ENCODE measurements around the gene LRRC2.
A peak's percentile ranks its signal among the peaks of the same experiment; 100 is the strongest.
"Not testable (repeated sequence)": the region's sequence is repeated elsewhere in the genome, so short reads cannot be mapped to it uniquely, and the experiment has no call there.

LRRC2 gene

GRCh38 chr3:46580675-46581074, 14.6 kb upstream of the LRRC2 start:
- DNase-seq: no peak

- no peak for DNase-seq
Observed at GRCh38 chr3:46579756-46580286, 13.7 kb upstream of the LRRC2 start.

- no peak for DNase-seq
Observed at GRCh38 chr3:46578973-46579755, 13.1 kb upstream of the LRRC2 start.

GRCh38 chr3:46577580-46578249, 11.6 kb upstream of the LRRC2 start:
- DNase-seq: not testable (repeated sequence)

GRCh38 chr3:46576879-46577278, 10.8 kb upstream of the LRRC2 start:
- DNase-seq: no peak

GRCh38 chr3:46576386-46576785, 10.3 kb upstream of the LRRC2 start:
- no peak for DNase-seq

GRCh38 chr3:46575577-46576222, 9.6 kb upstream of the LRRC2 start:
- no peak for DNase-seq

- DNase-seq: no peak
Observed at GRCh38 chr3:46574881-46575576, 8.9 kb upstream of the LRRC2 start.

GRCh38 chr3:46574243-46574646, 8.1 kb upstream of the LRRC2 start:
- no peak for DNase-seq

- no peak for DNase-seq
Observed at GRCh38 chr3:46573701-46574100, 7.6 kb upstream of the LRRC2 start.

GRCh38 chr3:46571684-46572083, 5.6 kb upstream of the LRRC2 start:
- no peak for DNase-seq

GRCh38 chr3:46565607-46566039, 479 bp downstream of the LRRC2 start:
- DNase-seq: no peak

GRCh38 chr3:46565077-46565476, 1.0 kb downstream of the LRRC2 start:
- DNase-seq: no peak

GRCh38 chr3:46564190-46565021, 1.7 kb downstream of the LRRC2 start:
- no peak for DNase-seq

- no peak for DNase-seq
Observed at GRCh38 chr3:46561951-46562350, 4.2 kb downstream of the LRRC2 start.

- no peak for DNase-seq
Observed at GRCh38 chr3:46561511-46561910, 4.6 kb downstream of the LRRC2 start.

- DNase-seq: no peak
Observed at GRCh38 chr3:46559091-46559704, 6.9 kb downstream of the LRRC2 start.

- peak; percentile 60 for DNase-seq
Observed at GRCh38 chr3:46558184-46559043, 7.7 kb downstream of the LRRC2 start.

GRCh38 chr3:46557814-46558183, 8.3 kb downstream of the LRRC2 start:
- no peak for DNase-seq

- no peak for DNase-seq
Observed at GRCh38 chr3:46553154-46553553, 12.9 kb downstream of the LRRC2 start.

- no peak for DNase-seq
Observed at GRCh38 chr3:46552538-46552937, 13.6 kb downstream of the LRRC2 start.

Data from effector CD8-positive, alpha-beta T cell (primary cell).